Activated B cell treated with CpG ODN at 0.5 μM for 24 hours (primary cell): ENCODE results near the gene RPS6KA2. TPM values are rescaled to one million over a fixed set of nuclear protein-coding genes. Genes with fewer than 3 reads are reported as not detected.

Experiments used
- ATAC-seq: fragments of 200-7000 bp; cut with Tn5 transposase; one replicate; pipeline ENCODE4 v1.10.0; 2021; ENCODE audit warnings: low read depth, mild to moderate bottlenecking, moderate library complexity
- CTCF ChIA-PET: fragments of 350-600 bp; sonication (Branson Sonifier 250); formaldehyde crosslinking; loops from one replicate; lab custom pipeline; 2021; ENCODE audit warnings: antibody characterized with exemption; lab: Charles Lee
- POLR2A ChIA-PET: fragments of 350-600 bp; sonication (Branson Sonifier 250); formaldehyde crosslinking; loops from one replicate; lab custom pipeline; 2021; ENCODE audit warnings: antibody characterized with exemption; lab: Charles Lee
- DNase-seq: peaks from one replicate; pipeline ENCODE4 v3.0.0; 2022
- H3K27ac Mint-ChIP-seq: one replicate; pipeline ENCODE4 v1.8.0; 2020; ENCODE audit warnings: mixed read lengths
- H3K27me3 Mint-ChIP-seq: one replicate; pipeline ENCODE4 v1.8.0; 2021; ENCODE audit warnings: mixed read lengths
- H3K36me3 Mint-ChIP-seq: one replicate; pipeline ENCODE4 v1.8.0; 2021; ENCODE audit warnings: low read depth, mixed read lengths
- H3K4me1 Mint-ChIP-seq: one replicate; pipeline ENCODE4 v1.8.0; 2021; ENCODE audit warnings: mixed read lengths
- H3K4me3 Mint-ChIP-seq: one replicate; pipeline ENCODE4 v1.8.0; 2020; ENCODE audit warnings: mild to moderate bottlenecking, mixed read lengths
- H3K9me3 Mint-ChIP-seq: one replicate; pipeline ENCODE4 v1.8.0; 2020; ENCODE audit warnings: mixed read lengths
- CTCF ChIP-seq: fragments of 200-600 bp; IDR thresholded peaks from one replicate; pipeline ENCODE4 v1.8.0; 2022; ENCODE audit warnings: antibody characterized with exemption, mild to moderate bottlenecking
- intact Hi-C: fragments of 100-400 bp; cut with micrococcal nuclease; formaldehyde crosslinking; loops from one replicate; pipeline ENCODE4 v1.15.1; 2024
- total RNA-seq: library from RNA; stranded (reverse); gene quantifications from 2 replicates; pipeline ENCODE4 v1.2.3, GENCODE V29; 2022

RPS6KA2 gene
- total RNA-seq, 1 donor from 2014 or later = 14.4 TPM

DNA sequence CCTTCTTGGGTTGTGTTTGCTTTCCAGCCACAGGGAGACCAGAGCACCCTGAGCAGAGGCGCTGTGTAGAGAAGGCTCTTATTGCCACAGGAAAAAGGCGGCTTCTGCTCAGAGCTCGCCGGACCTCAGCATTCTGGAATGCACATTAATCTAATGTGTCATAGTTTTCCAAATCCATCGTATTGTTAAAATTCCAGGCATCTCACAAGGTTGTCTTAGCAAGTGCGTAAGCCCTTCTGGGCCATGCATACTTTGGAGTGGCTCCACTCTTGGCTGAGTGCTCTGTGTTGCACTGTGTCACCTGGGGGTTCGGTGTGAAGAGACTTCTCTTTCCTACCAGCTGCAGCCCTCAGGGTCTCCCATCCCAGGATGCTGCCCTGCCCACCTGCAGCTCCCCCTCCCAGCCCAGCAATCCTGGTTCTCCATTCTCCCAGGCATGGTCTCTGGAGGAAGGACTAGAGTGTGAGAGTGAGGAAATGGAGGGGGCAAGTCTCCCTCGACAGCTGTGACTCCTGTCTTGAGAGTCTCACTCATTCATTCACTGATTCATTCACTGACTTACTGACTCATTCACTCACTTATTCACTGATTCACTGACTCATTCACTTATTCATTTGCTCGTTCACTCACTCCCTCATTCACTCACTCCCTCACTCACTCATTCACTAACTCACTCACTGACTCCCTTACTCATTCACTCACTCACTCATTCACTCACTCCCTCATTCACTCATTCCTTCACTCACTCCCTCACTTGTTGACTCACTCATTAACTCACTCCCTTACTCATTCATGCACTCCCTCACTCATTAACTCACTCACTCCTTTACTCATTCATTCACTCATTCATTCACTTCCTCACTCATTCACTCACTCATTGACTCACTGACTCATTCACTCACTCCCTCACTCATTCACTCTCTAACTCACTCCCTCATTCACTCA, 160.6 kb downstream of the RPS6KA2 start:
- H3K27me3 Mint-ChIP-seq = no peaks in the 10 kb centered on the region
- H3K36me3 Mint-ChIP-seq = peaks cover 5% of the 10 kb centered on the region
- peaks cover 22% of the 10 kb centered on the region for H3K4me1 Mint-ChIP-seq
- CTCF ChIA-PET = no interaction called here
- H3K27ac Mint-ChIP-seq = no peak overlapping the region
- DNase-seq (no peak), ATAC-seq (no peak)
- intact Hi-C loops = no loop called here
- no peak for TF ChIP-seq CTCF
- POLR2A ChIA-PET = no interaction called here
- no peak overlapping the region for H3K4me3 Mint-ChIP-seq
- no peaks in the 10 kb centered on the region for H3K9me3 Mint-ChIP-seq

DNA sequence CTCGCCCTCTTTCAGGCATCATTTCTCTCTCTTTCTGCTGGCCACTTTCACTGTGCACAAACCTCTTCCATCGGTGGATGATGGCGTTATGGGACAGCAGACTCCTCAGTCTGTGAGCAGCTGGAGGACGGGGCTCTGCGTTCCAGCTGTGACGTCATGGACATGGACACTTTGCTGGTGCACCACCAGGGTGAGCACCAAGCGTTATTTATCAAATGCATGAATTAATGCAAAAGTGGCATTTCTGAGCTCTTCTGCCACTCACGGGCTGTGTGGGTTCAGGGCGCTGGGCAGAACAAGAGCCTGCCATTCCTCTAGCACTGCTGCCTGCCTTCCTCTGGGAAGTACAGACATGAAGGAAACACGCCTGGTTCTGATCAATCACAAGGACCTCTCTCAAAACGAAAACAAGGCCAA, 161.4 kb downstream of the RPS6KA2 start:
- H3K27ac Mint-ChIP-seq = no peak overlapping the region
- H3K9me3 Mint-ChIP-seq = no peaks in the 10 kb centered on the region
- ChIA-PET CTCF (no interaction called here), POLR2A (no interaction called here)
- ATAC-seq = no peak
- no peak for TF ChIP-seq CTCF
- DNase-seq = no peak
- intact Hi-C loops = no loop called here
- H3K4me3 Mint-ChIP-seq = no peak overlapping the region
- H3K36me3 Mint-ChIP-seq = peaks cover 5% of the 10 kb centered on the region
- H3K4me1 Mint-ChIP-seq = peaks cover 29% of the 10 kb centered on the region
- H3K27me3 Mint-ChIP-seq = no peaks in the 10 kb centered on the region

GRCh38 chr6:166465003-166465399, 162.1 kb downstream of the RPS6KA2 start:
- Mint-ChIP-seq H3K4me3 (no peak overlapping the region), H3K27me3 (no peaks in the 10 kb centered on the region), H3K9me3 (no peaks in the 10 kb centered on the region), H3K27ac (no peak overlapping the region), H3K36me3 (peaks cover 5% of the 10 kb centered on the region), H3K4me1 (peaks cover 34% of the 10 kb centered on the region)
- ATAC-seq = no peak
- intact Hi-C loops = no loop called here
- POLR2A ChIA-PET = no interaction called here
- CTCF ChIA-PET = no interaction called here
- DNase-seq = no peak
- TF ChIP-seq CTCF = no peak

DNA sequence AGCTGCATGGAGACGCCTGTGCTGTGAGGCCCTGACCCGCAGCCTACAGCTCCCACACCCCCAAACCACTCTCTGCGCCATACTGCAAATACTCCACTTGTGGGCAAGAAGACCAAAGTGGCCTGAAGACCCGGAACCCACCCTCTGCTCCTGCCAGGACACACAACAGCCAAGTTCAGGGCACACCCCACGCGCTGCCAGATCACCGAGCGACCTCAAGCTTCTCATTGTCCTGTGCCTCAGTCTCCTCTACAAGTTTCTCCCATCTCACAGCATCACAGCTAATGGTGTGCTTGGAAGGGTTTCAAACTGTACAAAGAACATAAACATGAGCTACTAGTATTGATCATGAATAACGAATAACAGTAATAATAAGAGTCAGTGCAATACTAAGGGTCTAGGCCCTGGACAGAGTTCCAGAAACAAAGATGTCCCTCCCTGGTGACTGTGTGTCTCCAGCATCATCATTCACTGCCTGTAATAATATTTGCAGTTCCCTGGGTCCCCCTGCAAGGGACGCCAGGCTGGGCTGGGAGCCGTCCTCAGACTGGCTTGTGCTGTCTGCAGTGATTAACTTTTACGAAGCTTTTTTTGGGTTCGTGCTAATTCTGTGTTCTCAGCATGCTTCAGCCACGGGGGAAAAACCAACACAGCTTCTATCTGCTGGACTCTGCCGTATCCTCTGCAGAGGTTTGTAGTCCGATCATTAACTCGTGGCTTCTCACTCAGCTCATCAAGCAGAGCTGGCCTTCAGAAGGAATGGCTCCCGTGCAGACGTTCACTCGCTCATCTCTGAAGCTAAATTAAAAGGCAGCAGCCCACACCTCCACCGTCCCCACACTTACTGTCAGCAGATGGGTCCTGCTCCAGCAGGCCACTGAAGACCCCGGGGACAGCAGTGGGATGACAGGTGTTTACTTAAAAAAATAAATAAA, 162.7 kb downstream of the RPS6KA2 start:
- intact Hi-C loops = no loop called here
- ChIA-PET CTCF (no interaction called here), POLR2A (interaction anchor here (0.6 kb wide), 1 partner anchor 123 kb away, joined by 3 read pairs; no protein-coding TSS in a partner anchor)
- Mint-ChIP-seq H3K4me3 (no peak overlapping the region), H3K36me3 (peaks cover 4% of the 10 kb centered on the region), H3K27me3 (no peaks in the 10 kb centered on the region), H3K27ac (no peak overlapping the region), H3K4me1 (peaks cover 34% of the 10 kb centered on the region), H3K9me3 (no peaks in the 10 kb centered on the region)
- ATAC-seq (no peak), DNase-seq (no peak)
- TF ChIP-seq CTCF = no peak
